Measurements from ENCODE around the gene PTP4A2.

The PTP4A2 gene

GRCh38 chr1:31879981-31880608 is 58.1 kb downstream of the PTP4A2 start:
- H3K27ac Mint-ChIP-seq: no peak overlapping the region
- no peaks in the 10 kb centered on the region for H3K9me3 Mint-ChIP-seq
- H3K4me3 Mint-ChIP-seq: no peak overlapping the region
- intact Hi-C loops (cut with micrococcal nuclease): no loop called here
- peaks cover 5% of the 10 kb centered on the region for H3K4me1 Mint-ChIP-seq (ENCODE audit: low read depth)
- no peaks in the 10 kb centered on the region for H3K36me3 Mint-ChIP-seq (ENCODE audit: low read depth)
- H3K27me3 Mint-ChIP-seq: peaks cover 2% of the 10 kb centered on the region

GRCh38 chr1:31878058-31878457 is 60.1 kb downstream of the PTP4A2 start:
- Mint-ChIP-seq H3K9me3 (no peaks in the 10 kb centered on the region), H3K4me1 (ENCODE audit: low read depth) (peaks cover 5% of the 10 kb centered on the region), H3K27me3 (peaks cover 2% of the 10 kb centered on the region), H3K4me3 (no peak overlapping the region), H3K36me3 (ENCODE audit: low read depth) (no peaks in the 10 kb centered on the region), H3K27ac (no peak overlapping the region)
- intact Hi-C loops (cut with micrococcal nuclease): no loop called here

GRCh38 chr1:31877544-31877943 is 60.6 kb downstream of the PTP4A2 start:
- H3K4me3 Mint-ChIP-seq: no peak overlapping the region
- no peaks in the 10 kb centered on the region for H3K9me3 Mint-ChIP-seq
- peaks cover 2% of the 10 kb centered on the region for H3K27me3 Mint-ChIP-seq
- intact Hi-C loops (cut with micrococcal nuclease): no loop called here
- H3K27ac Mint-ChIP-seq: no peak overlapping the region
- peaks cover 5% of the 10 kb centered on the region for H3K4me1 Mint-ChIP-seq (ENCODE audit: low read depth)
- no peaks in the 10 kb centered on the region for H3K36me3 Mint-ChIP-seq (ENCODE audit: low read depth)

- no peaks in the 10 kb centered on the region for H3K27me3 Mint-ChIP-seq
- no peak overlapping the region for H3K27ac Mint-ChIP-seq
- no peaks in the 10 kb centered on the region for H3K9me3 Mint-ChIP-seq
- intact Hi-C loops (cut with micrococcal nuclease): no loop called here
- no peak overlapping the region for H3K4me3 Mint-ChIP-seq
- no peaks in the 10 kb centered on the region for H3K36me3 Mint-ChIP-seq (ENCODE audit: low read depth)
- H3K4me1 Mint-ChIP-seq (ENCODE audit: low read depth): no peaks in the 10 kb centered on the region
These were observed 62.4 kb downstream of the PTP4A2 start for GRCh38 chr1:31875636-31876236.

- Mint-ChIP-seq H3K27ac (no peak overlapping the region), H3K4me3 (no peak overlapping the region), H3K27me3 (no peaks in the 10 kb centered on the region), H3K4me1 (ENCODE audit: low read depth) (no peaks in the 10 kb centered on the region), H3K9me3 (no peaks in the 10 kb centered on the region), H3K36me3 (ENCODE audit: low read depth) (no peaks in the 10 kb centered on the region)
- intact Hi-C loops (cut with micrococcal nuclease): no loop called here
These were observed 63.2 kb downstream of the PTP4A2 start for GRCh38 chr1:31874942-31875341.

- intact Hi-C loops (cut with micrococcal nuclease): no loop called here
- H3K36me3 Mint-ChIP-seq (ENCODE audit: low read depth): no peaks in the 10 kb centered on the region
- H3K27me3 Mint-ChIP-seq: peaks cover 1% of the 10 kb centered on the region
- no peak overlapping the region for H3K27ac Mint-ChIP-seq
- H3K9me3 Mint-ChIP-seq: no peaks in the 10 kb centered on the region
- peaks cover 7% of the 10 kb centered on the region for H3K4me1 Mint-ChIP-seq (ENCODE audit: low read depth)
- H3K4me3 Mint-ChIP-seq: no peak overlapping the region
These were observed 65.2 kb downstream of the PTP4A2 start for GRCh38 chr1:31872658-31873636.

GRCh38 chr1:31871703-31872102 is 66.5 kb downstream of the PTP4A2 start:
- intact Hi-C loops (cut with micrococcal nuclease): no loop called here
- Mint-ChIP-seq H3K36me3 (ENCODE audit: low read depth) (no peaks in the 10 kb centered on the region), H3K27ac (no peak overlapping the region), H3K4me3 (no peak overlapping the region), H3K27me3 (peaks cover 7% of the 10 kb centered on the region), H3K4me1 (ENCODE audit: low read depth) (peaks cover 7% of the 10 kb centered on the region), H3K9me3 (no peaks in the 10 kb centered on the region)

- Mint-ChIP-seq H3K27me3 (peaks cover 7% of the 10 kb centered on the region), H3K9me3 (no peaks in the 10 kb centered on the region), H3K36me3 (ENCODE audit: low read depth) (no peaks in the 10 kb centered on the region), H3K4me3 (no peak overlapping the region), H3K4me1 (ENCODE audit: low read depth) (peaks cover 7% of the 10 kb centered on the region), H3K27ac (no peak overlapping the region)
- intact Hi-C loops (cut with micrococcal nuclease): no loop called here
These were observed 68.0 kb downstream of the PTP4A2 start for GRCh38 chr1:31870086-31870736.

GRCh38 chr1:31869449-31869848 is 68.7 kb downstream of the PTP4A2 start:
- Mint-ChIP-seq H3K4me3 (no peak overlapping the region), H3K9me3 (no peaks in the 10 kb centered on the region), H3K36me3 (ENCODE audit: low read depth) (no peaks in the 10 kb centered on the region), H3K4me1 (ENCODE audit: low read depth) (peaks cover 7% of the 10 kb centered on the region), H3K27me3 (peaks cover 7% of the 10 kb centered on the region), H3K27ac (no peak overlapping the region)
- intact Hi-C loops (cut with micrococcal nuclease): no loop called here

GRCh38 chr1:31868862-31869261 is 69.3 kb downstream of the PTP4A2 start:
- no peak overlapping the region for H3K27ac Mint-ChIP-seq
- no peak overlapping the region for H3K4me3 Mint-ChIP-seq
- no peaks in the 10 kb centered on the region for H3K9me3 Mint-ChIP-seq
- intact Hi-C loops (cut with micrococcal nuclease): no loop called here
- H3K36me3 Mint-ChIP-seq (ENCODE audit: low read depth): no peaks in the 10 kb centered on the region
- H3K27me3 Mint-ChIP-seq: peaks cover 7% of the 10 kb centered on the region
- H3K4me1 Mint-ChIP-seq (ENCODE audit: low read depth): peaks cover 7% of the 10 kb centered on the region

- intact Hi-C loops (cut with micrococcal nuclease): no loop called here
- Mint-ChIP-seq H3K27ac (no peak overlapping the region), H3K4me1 (ENCODE audit: low read depth) (peaks cover 7% of the 10 kb centered on the region), H3K9me3 (no peaks in the 10 kb centered on the region), H3K4me3 (no peak overlapping the region), H3K27me3 (peaks cover 7% of the 10 kb centered on the region), H3K36me3 (ENCODE audit: low read depth) (no peaks in the 10 kb centered on the region)
These were observed 70.6 kb downstream of the PTP4A2 start for GRCh38 chr1:31867546-31867945.

- H3K4me1 Mint-ChIP-seq (ENCODE audit: low read depth): peaks cover 7% of the 10 kb centered on the region
- no peaks in the 10 kb centered on the region for H3K36me3 Mint-ChIP-seq (ENCODE audit: low read depth)
- intact Hi-C loops (cut with micrococcal nuclease): no loop called here
- H3K27me3 Mint-ChIP-seq: peaks cover 7% of the 10 kb centered on the region
- H3K4me3 Mint-ChIP-seq: no peak overlapping the region
- H3K9me3 Mint-ChIP-seq: no peaks in the 10 kb centered on the region
- H3K27ac Mint-ChIP-seq: no peak overlapping the region
These were observed 71.6 kb downstream of the PTP4A2 start for GRCh38 chr1:31866450-31867032.

GRCh38 chr1:31865728-31866449 is 72.3 kb downstream of the PTP4A2 start:
- Mint-ChIP-seq H3K27me3 (peaks cover 7% of the 10 kb centered on the region), H3K4me1 (ENCODE audit: low read depth) (peaks cover 7% of the 10 kb centered on the region), H3K9me3 (no peaks in the 10 kb centered on the region), H3K27ac (no peak overlapping the region), H3K4me3 (no peak overlapping the region), H3K36me3 (ENCODE audit: low read depth) (no peaks in the 10 kb centered on the region)
- intact Hi-C loops (cut with micrococcal nuclease): no loop called here

Data from dendritic cell treated with granulocyte-macrophage colony-stimulating factor and Interleukin-4, amounts not matched to agents 40 ng/mL and 50 ng/mL, for 4 days (primary cell).